Hepatic stellate cell (primary cell): ENCODE data around the gene CALHM3.

ENCODE experiments used
- DNase-seq: peaks from one replicate; pipeline ENCODE4 v3.0.0; 2011; ENCODE audit warnings: low spot score

Gene CALHM3

GRCh38 chr10:103474077-103474476, 5.0 kb downstream of the CALHM3 start:
- DNase-seq: no peak

GRCh38 chr10:103473261-103473671, 5.8 kb downstream of the CALHM3 start:
- DNase-seq: no peak

- DNase-seq: no peak
Measured at GRCh38 chr10:103472005-103472404, 7.0 kb downstream of the CALHM3 start.

- DNase-seq: peak; percentile 50
Measured at GRCh38 chr10:103470761-103471653, 8.0 kb downstream of the CALHM3 start.

GRCh38 chr10:103469201-103469600, 9.8 kb downstream of the CALHM3 start:
- no peak for DNase-seq

GRCh38 chr10:103467406-103467805, 11.6 kb downstream of the CALHM3 start:
- DNase-seq: no peak

- DNase-seq: no peak
Measured at GRCh38 chr10:103466734-103467133, 12.3 kb downstream of the CALHM3 start.

- DNase-seq: no peak
Measured at GRCh38 chr10:103465411-103466179, 13.4 kb downstream of the CALHM3 start.

- DNase-seq: peak; percentile 64
Measured at GRCh38 chr10:103463499-103463898, 15.5 kb downstream of the CALHM3 start.

GRCh38 chr10:103459615-103460014, 19.4 kb downstream of the CALHM3 start:
- DNase-seq: no peak

- DNase-seq: no peak
Measured at GRCh38 chr10:103458720-103459119, 20.3 kb downstream of the CALHM3 start, which contains the start of gene CALHM1. CALHM1 (minus strand) TSS chr10:103458900; CDS start chr10:103458751, 149 bp downstream.

- no peak for DNase-seq
Measured at GRCh38 chr10:103457896-103458583, 21.0 kb downstream of the CALHM3 start.

- no peak for DNase-seq
Measured at GRCh38 chr10:103457176-103457712, 21.8 kb downstream of the CALHM3 start.

- no peak for DNase-seq
Measured at GRCh38 chr10:103456074-103456660, 22.9 kb downstream of the CALHM3 start.

GRCh38 chr10:103455235-103455634, 23.8 kb downstream of the CALHM3 start:
- DNase-seq: no peak

GRCh38 chr10:103454026-103454425, 25.0 kb downstream of the CALHM3 start:
- DNase-seq: no peak

GRCh38 chr10:103452506-103453230, 26.4 kb downstream of the CALHM3 start:
- peak; percentile 67 for DNase-seq

GRCh38 chr10:103451831-103452505, 27.1 kb downstream of the CALHM3 start, which contains the start of gene CALHM2:
CALHM2 (minus strand) TSS chr10:103452370; CDS start chr10:103449941, 2,429 bp downstream.
- DNase-seq: peak; percentile 91

GRCh38 chr10:103451091-103451813, 27.8 kb downstream of the CALHM3 start:
- DNase-seq: peak; percentile 82
